Gastrocnemius medialis (tissue), 4 donors: ENCODE data around the gene ZNF681.

ENCODE experiments used
- CTCF ChIP-seq, 5 experiments: fragments of 450-650 bp in 3 of 5; fragments of 200-600 bp in 2 of 5; sonication (generic) in 2 of 5; IDR thresholded peaks in 4 of 5; conservative IDR thresholded peaks in 1 of 5; 1 replicate in 4 of 5; 2 replicates in 1 of 5; pipeline ENCODE4 v1.5.1; 2016 to 2019; ENCODE audit warnings: antibody characterized with exemption in 5 of 5, mild to moderate bottlenecking in 3 of 5, moderate library complexity in 3 of 5
- POLR2A ChIP-seq, 2 donors: fragments of 450-650 bp; IDR thresholded peaks; one replicate each; pipeline ENCODE4 v1.6.1; 2017; ENCODE audit warnings: antibody characterized with exemption in 2 of 2, mild to moderate bottlenecking in 2 of 2, moderate library complexity in 2 of 2

- TF ChIP-seq CTCF (IDR thresholded peaks at IDR 0.05 in 4 of 5, conservative IDR thresholded peaks at IDR 0.05 in 1 of 5) (no peak), POLR2A (IDR thresholded peaks at IDR 0.05) (no peak)
These were observed 52.0 kb downstream of the ZNF681 start for GRCh38 chr19:23706657-23707056.
